ENCODE results near the gene CARD6.
"Not testable (repeated sequence)": the region's sequence is repeated elsewhere in the genome, so short reads cannot be mapped to it uniquely, and the experiment has no call there.

Gene CARD6

GRCh38 chr5:40828021-40828631, 13.0 kb upstream of the CARD6 start:
- DNase-seq: no peak

GRCh38 chr5:40828690-40829661, 12.2 kb upstream of the CARD6 start:
- no peak for DNase-seq

GRCh38 chr5:40829748-40830533, 11.2 kb upstream of the CARD6 start:
- DNase-seq: no peak

GRCh38 chr5:40831346-40832210, 9.6 kb upstream of the CARD6 start:
- DNase-seq: no peak

- DNase-seq: no peak
Measured at GRCh38 chr5:40832345-40832744, 8.8 kb upstream of the CARD6 start.

DNA sequence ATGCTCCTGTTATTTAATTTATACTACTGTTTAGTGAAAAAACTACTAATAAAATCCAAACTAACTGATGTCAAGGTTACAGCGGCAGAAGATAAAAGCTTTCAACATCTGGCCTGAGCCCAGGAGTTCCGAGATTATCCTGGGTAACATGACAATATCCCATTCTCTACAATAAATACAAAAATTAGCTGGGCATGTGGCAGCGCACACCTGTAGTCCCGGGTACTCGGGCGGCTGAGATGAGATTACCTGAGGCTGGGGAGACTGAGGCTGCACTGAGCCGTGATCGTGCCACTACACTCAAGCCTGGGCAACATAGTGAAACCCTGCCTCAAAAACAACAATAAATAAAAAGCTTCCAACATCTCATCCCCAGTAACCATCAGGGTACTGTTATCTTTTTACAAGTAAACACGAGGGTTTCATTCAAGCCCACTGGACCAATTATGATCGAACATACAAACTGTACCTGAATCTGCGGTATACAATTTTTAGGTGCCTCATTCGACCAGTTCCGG, 7.4 kb upstream of the CARD6 start:
- DNase-seq: no peak

DNA sequence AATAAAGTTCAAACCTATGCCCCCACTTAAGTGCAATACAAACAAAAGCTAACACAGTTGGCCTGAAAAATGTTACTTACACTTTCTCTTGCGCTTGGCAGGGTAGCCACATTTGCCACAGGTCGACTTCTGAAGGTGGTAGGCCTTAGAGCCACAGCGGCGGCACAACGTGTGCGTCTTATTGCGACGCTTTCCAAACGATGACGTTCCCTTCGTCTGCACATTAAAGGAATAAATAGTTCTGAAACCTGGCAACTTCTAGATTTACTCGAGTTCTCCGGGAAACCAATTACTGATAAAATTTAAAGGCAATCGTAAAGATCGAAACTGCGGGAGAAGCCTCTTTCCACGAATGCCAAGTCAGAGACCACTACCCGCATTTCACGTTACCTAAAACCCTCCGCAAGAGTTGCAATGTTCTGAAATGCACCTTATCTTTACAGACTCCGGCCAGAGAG, 6.7 kb upstream of the CARD6 start:
- peak; percentile 18 for DNase-seq

GRCh38 chr5:40834849-40835787, 6.0 kb upstream of the CARD6 start, which contains the start of gene RPL37:
RPL37 (minus strand) TSS chr5:40835222; CDS start chr5:40835185, 37 bp downstream.
- DNase-seq: peak; percentile 94

DNA sequence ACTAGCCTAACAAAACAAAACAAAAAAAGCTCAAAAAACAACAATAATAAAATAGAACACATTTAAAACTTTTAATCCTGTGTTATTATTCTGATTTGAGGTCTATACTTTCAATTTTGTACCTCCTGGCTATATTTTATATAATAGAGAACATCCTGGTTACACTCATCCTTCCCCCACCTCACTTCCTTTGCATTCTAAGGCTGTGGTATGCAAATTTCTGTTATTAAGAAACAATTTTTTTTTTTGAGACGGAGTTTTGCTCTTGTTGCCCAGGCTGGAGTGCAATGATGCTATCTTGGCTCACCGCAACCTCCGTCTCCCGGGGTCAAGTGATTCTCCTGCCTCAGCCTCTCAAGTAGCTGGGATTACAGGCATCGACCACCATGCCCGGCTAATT, 3.1 kb upstream of the CARD6 start:
- DNase-seq: no peak

DNA sequence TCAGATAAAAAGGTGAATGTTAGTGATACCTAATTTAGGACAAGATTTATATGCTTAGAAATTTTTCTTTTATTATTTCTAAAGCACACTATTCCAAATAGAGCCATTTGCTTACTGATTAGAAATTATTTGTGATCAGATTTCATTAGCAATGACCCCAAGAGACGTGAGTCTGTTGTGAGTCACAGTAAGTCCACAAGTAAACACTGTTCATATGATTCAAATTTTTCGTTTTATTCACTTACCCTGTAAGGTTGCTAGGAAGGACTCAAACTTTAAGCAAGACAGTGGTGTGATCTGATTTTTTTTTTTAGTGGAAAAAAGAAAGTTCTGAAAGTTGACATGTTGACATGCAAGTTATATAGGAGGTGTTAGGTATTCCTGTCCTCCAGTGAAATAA, 1.2 kb downstream of the CARD6 start:
- no peak for DNase-seq

- DNase-seq: no peak
Measured at GRCh38 chr5:40844565-40844964, 3.4 kb downstream of the CARD6 start.

DNA sequence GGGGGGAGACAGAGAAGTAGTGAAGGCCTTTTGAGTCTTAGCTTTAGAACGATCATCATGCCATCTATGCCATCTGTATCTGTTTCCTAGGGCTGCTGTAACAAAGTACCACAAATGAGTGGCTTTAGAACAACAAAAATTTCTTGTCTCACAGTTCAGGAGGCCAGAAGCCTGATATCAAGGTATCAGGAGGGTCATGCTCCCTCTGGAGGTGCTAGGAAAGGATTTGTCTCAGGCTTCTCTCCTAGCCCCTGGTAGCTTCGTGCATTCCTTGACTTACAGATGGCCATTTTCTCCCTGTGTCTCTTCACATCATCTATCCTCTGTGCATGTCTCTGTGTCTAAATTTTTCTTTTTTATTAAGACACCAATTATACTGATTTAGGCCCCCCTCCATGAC, 5.2 kb downstream of the CARD6 start:
- DNase-seq: no peak

DNA sequence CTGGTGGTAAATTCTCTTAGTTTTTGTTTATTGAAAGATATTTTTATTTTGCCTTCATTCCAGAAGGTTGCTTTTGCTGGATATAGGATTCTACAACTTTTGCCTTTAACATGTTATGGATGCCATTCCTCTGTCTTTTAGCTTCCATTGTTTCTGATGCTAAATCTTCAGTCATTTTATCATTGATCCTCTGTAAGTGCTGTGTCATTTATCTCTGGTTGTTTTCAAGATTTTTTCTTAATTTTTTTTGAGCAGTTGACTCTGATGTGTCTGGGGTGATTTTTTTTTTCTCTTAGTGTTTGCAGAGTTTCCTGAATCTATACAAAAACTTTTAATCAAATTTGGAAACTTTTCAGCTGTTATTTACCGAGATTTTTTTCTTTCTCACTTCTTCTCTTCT, 6.4 kb downstream of the CARD6 start:
- DNase-seq: no peak

GRCh38 chr5:40853632-40854192, 12.5 kb downstream of the CARD6 start:
- no peak for DNase-seq

GRCh38 chr5:40860711-40861110, 19.5 kb downstream of the CARD6 start:
- no peak for DNase-seq

DNA sequence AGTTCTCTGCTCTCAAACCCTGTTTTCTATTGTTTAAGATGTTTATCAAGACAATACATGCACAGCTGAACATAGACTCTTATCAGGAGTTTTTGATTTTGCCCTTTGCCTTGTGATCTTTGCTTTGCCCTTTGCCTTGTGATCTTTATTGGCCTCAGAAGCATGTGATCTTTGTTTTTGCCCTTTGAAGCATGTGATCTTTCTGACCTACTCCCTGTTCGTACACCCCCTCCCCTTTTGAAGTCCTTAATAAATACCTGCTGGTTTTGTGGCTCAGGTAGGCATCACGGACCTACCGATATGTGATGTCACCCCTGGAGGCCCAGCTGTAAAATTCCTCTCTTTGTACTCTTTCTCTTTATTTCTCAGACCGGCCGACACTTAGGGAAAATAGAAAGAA, 23.8 kb downstream of the CARD6 start:
- DNase-seq: not testable (repeated sequence)

DNA sequence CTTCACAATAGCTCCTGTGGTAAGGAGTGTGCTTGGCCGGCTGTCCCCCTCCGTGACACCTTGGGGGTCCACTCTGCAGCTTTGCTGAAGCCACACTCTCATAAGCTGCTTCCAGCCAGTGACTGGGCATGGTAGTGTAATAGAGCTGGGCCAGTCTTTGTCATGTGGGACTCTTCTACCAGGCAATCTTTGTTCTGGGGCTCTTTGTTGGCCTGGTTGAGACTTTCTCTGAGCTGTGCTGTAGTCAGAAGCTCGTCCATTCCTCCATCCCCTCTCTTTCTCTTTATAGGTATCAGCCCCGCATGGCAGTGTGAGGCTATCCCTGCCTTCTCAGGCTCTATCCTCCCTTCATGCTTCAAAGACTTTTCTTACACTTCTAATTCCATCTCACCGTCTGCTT, 25.7 kb downstream of the CARD6 start:
- DNase-seq: no peak

DNA sequence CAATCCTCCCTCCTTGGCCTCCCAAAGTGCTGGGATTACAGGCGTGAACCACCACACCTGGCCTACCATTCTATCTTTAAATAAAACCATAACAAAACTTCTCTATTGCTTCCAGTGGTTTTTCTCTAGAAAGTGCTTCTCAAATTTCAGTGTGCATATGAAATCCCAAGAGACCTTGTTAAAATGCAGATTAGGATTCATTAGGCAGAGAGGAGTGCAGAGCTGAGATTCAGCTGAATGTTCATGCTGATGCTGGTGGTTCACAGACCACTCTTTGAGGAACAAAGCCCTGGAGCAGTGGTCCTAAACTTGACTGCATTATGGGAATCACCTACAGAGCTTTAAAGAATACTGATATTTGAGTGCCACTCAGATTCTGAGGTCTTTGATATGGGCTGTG, 28.2 kb downstream of the CARD6 start:
- DNase-seq: no peak

DNA sequence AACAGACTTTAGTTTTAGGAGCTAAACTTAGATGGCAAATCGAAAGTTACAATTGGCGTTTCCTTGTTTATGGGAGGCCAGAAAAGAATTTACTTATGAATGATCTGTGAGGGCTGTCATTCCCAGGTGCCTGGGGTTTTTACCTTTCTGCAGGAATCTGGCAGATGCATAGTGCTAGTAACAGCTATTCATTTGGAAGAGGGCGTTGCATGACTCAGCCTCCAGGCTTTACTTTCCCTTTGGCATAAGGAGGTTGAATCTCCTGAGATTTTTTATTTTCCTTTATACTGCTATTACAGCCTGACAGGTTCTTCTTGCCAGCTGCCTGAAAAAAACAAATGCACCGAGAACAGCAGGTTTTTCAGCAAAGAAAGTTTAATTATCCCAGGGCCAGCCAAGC, 30.0 kb downstream of the CARD6 start:
- DNase-seq: no peak

GRCh38 chr5:40872253-40872652, 31.1 kb downstream of the CARD6 start:
- not testable (repeated sequence) for DNase-seq

Measured in NCI-H146 (cell line).